Gastroesophageal sphincter (tissue), 3 donors: ENCODE results near the gene TGFB1I1.

Source experiments
- POLR2A ChIP-seq, 2 donors: fragments of 450-650 bp; IDR thresholded peaks; one replicate each; pipeline ENCODE4 v1.6.1; 2017; ENCODE audit warnings: antibody characterized with exemption in 2 of 2, mild to moderate bottlenecking in 2 of 2, moderate library complexity in 1 of 2
- TF ChIP-seq, protein P1 (sequence below), 4 experiments: fragments of 200-600 bp in 2 of 4; fragments of 450-650 bp in 2 of 4; sonication (generic) in 1 of 4; IDR thresholded peaks; one replicate each; pipeline ENCODE4 v1.5.1; 2017 to 2019; ENCODE audit warnings: antibody characterized with exemption in 4 of 4, mild to moderate bottlenecking in 2 of 4, moderate library complexity in 2 of 4

- TF ChIP-seq POLR2A (IDR thresholded peaks at IDR 0.05) = no peak
- TF ChIP-seq, protein P1, sequence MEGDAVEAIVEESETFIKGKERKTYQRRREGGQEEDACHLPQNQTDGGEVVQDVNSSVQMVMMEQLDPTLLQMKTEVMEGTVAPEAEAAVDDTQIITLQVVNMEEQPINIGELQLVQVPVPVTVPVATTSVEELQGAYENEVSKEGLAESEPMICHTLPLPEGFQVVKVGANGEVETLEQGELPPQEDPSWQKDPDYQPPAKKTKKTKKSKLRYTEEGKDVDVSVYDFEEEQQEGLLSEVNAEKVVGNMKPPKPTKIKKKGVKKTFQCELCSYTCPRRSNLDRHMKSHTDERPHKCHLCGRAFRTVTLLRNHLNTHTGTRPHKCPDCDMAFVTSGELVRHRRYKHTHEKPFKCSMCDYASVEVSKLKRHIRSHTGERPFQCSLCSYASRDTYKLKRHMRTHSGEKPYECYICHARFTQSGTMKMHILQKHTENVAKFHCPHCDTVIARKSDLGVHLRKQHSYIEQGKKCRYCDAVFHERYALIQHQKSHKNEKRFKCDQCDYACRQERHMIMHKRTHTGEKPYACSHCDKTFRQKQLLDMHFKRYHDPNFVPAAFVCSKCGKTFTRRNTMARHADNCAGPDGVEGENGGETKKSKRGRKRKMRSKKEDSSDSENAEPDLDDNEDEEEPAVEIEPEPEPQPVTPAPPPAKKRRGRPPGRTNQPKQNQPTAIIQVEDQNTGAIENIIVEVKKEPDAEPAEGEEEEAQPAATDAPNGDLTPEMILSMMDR (IDR thresholded peaks at IDR 0.05) = no peak
These were observed 36.8 kb downstream of the TGFB1I1 start for GRCh38 chr16:31508706-31509195.
